ENCODE results near the gene XDH.

The XDH gene

DNA sequence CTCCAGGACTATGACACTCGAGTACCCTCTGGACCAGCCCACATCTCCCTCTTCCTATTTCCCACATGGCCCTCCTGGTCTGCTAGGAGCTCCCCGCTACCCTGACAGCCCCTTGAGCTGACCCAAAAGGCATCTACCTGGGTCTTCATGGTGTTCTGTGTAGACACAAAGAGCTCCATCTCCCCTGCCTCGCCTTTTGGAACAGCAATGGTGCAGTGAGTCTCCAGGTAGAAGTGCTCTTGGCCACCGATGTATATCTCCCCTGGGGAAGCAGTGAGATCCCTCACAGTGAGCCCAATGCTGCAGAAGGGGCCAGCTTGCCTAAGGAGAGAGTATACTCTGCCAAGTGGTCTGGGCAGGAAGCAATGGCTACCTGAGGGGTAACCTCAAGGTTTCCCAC lies 47.8 kb downstream of the XDH start:
- DNase-seq (ENCODE audit: low read depth in 2 of 3, low spot score in 2 of 3): no peak

DNA sequence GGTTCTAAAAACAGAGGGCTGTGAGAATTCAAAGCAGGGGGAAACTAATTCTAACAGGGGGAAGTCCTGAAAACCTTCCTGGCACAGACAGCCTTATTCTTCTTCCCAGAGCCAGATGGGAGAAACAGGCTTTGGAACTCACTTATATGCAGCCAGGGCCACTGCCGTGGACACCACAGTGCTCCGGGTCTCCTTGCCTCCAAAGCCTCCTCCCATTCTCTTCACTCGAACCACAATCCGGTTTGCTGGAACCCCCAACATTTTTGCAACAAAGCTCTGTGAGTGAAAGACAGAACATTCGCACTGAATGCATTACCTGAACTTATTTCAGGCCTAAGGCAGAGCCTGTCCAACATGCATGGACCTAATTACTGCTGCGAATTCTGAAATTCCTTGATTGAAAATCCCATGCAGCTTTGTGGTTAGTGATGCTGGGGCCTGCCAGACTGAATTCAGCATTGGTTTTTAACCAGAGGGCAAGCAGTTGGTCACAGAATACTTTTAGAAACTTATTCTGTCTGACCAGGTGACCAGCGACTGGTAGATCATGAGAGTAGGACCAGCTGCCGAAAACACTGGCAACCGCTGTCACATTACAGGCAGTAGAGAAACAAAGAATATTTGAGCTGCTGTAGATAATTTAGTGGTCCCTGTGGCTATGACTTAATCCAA lies 48.6 kb downstream of the XDH start:
- DNase-seq (ENCODE audit: low read depth in 2 of 3, low spot score in 2 of 3): no peak

DNA sequence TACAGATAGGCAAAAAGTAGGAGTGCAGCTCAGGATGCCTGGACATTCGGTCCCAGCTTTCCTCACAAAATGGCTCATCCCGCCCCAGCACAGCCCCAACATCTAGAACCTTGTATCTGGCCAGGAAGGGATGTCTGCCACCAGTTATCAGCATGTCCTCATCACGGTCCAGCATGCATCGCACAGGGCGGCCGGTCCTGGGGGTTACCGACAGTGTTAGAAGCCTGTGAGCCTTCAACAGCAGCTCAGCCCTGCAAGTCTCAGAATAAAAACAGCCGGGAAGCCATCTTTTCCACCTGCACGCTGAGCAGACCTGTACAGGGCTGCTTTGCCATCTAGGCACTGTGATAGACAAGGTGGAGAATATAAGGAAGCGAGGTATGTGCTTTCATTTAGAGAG lies 49.2 kb downstream of the XDH start:
- no peak for DNase-seq (ENCODE audit: low read depth in 2 of 3, low spot score in 2 of 3)

DNA sequence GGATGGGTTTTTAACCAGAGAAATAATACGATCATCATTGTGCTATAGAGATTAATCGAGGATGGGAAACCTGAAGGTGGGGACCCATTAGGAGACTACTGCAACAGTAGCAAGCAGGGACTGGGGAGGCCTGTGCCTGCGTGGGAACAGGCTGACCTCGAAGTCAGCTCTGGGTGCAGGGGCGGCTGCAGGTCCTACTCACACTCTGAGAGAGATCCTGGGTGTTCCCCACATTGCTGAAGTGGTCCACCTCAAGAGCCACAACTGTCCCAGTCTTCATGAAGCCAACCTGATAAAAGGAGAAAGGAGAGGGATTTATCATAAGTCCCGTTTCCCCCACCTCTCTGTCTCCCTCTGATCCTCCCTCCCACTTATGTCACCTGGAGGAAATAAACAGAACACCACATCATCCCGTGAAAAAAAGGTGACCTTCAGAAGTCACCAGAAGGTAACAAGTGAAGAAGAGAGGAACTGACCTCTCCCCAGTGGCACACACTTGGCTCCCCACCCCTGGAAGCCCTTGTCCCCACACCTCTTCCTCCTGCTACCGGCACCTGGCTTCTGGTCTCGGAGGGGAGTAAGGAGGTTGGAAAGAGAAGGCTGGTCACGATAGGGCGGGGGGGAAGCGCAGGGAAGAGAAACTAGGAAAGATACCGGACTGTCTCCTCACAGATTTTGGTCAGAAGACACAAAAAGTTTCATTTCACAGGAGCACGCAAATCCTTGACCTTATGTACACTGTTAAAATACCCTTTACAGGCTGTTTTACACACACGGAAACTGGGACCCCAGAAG lies 50.4 kb downstream of the XDH start:
- no peak for DNase-seq (ENCODE audit: low read depth in 2 of 3, low spot score in 2 of 3)

DNA sequence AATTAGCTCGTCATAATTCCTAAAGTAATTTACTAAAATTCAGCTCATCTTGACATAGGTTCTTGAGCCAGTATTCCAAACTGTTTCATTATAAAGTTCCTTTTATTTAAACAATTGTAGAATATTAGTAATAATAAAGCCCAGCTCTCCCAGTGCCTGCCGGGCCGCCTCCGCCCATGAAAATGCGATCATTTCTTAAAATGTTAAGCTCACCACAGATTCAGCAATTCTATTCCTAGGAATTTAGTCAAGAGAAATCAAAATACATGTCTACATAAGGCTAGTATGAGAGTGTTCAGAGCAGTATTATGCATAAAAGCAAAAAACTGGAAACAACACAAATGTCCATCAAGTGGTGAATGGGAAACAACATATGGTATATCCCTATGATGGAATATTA lies 52.0 kb downstream of the XDH start:
- DNase-seq (ENCODE audit: low read depth in 2 of 3, low spot score in 2 of 3): no peak

DNA sequence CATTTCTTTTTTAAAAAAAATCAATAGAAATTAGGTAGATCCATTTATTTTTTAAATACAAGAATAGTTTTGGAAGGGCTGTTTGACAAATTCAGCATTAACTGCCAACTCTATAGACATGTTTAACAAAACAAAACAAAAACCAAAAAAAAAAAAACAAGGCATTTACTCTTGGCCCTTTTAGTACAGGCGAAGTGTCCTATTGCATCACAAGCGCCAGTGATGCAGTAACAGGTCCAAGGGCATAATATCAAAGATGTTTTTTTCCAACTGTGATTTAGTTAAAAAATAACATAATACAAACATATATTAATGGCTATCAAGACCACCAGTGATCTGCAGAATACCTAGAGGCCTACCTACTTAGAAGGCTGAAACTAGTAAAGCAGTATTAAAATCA lies 55.3 kb downstream of the XDH start:
- DNase-seq (ENCODE audit: low read depth in 2 of 3, low spot score in 2 of 3): no peak

DNA sequence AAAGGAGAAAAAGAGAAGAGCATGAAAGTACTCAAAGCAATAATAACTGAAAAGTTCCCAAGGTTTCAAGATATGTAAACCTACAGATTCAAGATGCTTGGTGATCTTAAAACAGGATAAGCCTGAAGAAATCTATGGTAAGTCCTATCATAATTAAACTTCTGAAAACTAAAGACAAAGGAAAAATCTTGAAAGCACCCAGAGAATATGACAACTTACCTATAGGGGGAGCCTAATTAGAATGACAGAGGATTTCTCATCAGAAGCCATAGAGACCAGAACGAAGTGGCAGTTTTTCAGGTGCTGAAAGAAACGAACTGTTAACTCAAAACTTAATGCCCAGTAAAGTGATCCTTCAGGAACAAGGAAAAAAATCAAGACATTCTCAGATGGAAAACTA lies 59.7 kb downstream of the XDH start:
- no peak for DNase-seq (ENCODE audit: low read depth in 2 of 3, low spot score in 2 of 3)

DNA sequence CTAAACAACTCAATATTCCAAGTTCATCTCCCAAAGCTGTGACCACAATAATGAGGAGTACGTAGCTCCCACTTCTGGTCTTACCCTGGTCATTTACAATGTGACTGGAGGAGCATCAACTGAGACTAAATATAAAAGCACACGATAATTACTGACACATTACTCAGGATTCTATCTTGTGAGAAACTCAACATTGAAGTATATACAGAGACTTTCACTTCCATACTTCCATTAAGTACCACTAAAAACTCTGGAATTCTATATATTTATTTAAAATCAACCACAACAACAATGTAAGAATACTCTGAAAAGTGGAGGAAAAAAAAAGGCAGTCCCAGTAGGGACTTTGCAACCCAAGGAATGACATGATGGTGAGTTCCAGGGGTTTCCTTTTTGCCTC lies 61.4 kb downstream of the XDH start:
- DNase-seq (ENCODE audit: low read depth in 2 of 3, low spot score in 2 of 3): no peak

DNA sequence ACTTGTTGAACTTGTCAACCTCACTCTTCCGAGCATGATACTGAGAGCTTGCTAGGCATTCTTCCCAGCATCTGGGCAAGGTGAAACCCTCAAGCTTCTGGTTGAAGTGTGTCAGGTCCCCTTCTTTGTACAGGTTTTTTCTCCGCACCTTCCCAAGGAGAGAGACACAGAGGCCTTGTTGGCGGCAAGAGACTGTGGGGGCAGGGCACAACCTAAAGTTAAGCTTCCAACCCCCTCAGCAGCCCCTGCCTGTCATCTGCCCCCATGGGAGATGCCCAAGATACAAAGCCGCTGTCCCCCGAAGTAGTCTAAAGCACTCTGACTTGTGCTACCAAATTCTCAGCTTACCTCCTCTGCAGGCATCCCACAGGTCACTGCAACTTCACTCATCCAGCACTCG lies 64.9 kb downstream of the XDH start:
- DNase-seq (ENCODE audit: low read depth in 2 of 3, low spot score in 2 of 3): no peak

DNA sequence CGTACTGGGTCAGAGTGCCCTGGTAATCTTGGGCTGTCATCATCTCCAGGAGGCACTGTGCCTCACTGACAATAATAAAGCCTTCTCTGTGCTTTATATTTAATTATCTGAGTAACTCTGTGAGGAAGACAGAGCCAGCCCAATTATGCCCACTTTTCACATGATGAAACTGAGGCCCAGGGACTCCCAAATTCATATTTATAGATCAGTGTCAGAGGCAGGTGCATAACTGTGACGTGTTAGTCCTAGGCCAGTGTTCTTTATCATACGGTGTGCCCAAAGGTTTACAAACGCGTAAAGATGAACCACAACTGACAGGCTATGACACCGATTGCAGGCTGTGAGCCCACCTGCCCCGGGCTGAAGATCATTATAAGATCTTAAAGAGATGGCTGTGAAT lies 65.4 kb downstream of the XDH start:
- DNase-seq (ENCODE audit: low read depth in 2 of 3, low spot score in 2 of 3): no peak

DNA sequence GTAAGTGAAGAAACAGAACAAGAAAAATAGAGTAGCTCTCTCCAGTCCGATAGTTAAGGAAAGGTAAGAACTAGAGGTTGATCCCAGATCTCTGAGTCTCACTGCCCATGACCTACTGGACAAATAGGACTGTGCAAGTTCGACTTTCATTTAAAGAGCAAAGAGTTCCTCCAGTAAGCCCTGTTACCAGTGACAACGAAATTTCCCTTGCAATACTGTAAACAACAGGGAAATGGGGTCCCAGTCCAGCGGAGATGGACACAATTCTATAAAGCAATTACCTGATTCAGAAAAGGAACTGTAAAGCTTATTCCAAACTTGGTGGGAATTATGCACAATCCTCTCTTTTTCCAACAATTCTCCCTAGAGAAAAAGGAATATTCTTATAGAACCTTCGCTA lies 65.9 kb downstream of the XDH start:
- no peak for DNase-seq (ENCODE audit: low read depth in 2 of 3, low spot score in 2 of 3)

DNA sequence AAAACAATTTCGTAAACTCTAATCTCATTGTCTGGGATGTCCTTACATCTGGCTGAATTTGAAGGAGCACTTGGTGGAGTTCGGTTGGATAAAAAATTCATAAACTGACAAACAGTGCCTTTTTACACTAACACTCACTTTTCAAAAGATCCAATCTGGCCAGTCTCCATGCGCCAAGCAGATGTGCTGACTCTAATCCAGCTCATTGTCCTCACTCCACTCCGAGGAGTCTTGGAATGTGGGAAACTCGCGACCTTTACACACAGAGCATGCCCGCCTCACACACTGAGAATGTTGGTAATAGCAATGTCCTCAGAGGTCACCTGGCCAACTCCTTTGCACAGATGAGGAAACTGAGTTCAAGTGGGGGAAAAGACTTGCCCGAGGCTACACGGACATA lies 66.8 kb downstream of the XDH start:
- no peak for DNase-seq (ENCODE audit: low read depth in 2 of 3, low spot score in 2 of 3)

DNA sequence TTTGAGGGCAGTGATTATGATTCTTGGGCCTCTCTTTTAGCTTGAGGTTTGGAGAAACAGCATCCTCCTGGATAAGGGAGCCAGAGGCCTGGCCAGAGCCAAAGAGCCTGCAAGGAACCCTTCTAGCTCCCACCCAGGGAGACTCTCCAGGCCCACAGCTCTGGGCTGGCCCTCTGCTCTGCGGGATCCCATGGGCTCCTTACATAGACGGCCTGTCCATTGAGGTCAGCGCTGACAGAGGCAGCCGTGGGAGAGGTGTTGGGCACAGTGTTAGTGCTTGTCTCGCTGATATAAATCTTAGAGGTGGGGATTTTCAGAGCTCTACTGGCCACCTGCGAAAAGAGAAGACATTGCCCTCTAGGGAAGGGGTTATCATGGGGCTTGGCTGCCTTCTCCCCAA lies 67.2 kb downstream of the XDH start:
- DNase-seq (ENCODE audit: low read depth in 2 of 3, low spot score in 2 of 3): no peak

DNA sequence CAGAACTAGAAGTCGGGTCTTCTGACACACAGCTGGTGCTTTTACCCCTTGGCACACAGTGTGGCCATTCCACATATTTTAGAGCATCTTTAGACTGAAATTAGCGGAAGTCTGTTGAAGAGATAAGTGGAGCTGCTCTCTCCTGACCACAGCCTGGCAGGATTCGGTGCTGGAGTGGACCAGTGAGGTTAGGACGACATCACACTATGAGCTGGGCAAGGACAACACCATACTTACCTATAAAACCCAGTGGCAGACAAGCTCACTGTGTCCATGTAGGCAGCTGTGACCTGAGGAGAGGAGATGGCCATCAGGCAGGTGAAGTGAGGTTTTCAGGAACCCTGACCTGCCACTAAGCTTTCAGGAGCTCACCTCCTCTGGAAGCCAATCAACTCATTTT lies 70.1 kb downstream of the XDH start:
- no peak for DNase-seq (ENCODE audit: low read depth in 2 of 3, low spot score in 2 of 3)

DNA sequence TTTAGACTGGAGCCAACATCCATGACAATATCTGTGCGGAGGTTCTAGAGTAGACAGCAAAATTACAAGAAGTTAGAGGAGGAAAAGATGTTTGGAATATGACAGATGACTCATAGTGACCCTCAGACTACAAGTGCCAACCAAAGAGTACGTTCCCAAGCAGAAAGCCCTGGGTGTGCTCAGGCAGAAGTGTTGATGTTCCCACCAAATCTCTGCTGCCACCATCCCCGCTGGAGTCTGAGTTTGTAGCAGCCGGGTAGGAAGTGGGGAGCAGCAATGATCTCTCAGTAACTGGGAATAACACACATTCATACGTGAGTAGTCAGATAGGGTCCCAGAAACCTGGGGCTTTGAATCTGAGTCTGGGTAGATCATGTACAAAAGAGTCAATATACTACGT lies 73.2 kb downstream of the XDH start:
- DNase-seq (ENCODE audit: low read depth in 2 of 3, low spot score in 2 of 3): no peak

DNA sequence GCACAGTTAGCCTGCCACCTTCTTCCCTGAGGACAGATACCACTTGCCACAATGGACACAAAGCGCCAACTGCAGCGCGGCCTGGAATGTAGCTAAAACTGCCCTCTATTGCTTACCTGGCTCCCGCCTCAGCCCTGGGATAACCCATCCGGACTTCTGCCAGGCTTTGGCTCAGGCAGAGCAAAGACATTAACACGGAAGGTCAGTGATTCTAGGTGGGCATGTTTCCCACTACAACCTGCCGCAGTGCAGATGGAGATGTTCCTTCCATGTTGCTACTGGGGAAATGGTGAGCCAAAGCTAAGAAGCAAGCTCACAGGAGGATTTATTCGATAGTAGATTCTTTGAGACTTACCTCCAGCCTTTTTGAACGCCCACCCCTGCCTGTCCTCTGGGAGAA lies 74.8 kb downstream of the XDH start:
- no peak for DNase-seq (ENCODE audit: low read depth in 2 of 3, low spot score in 2 of 3)

DNA sequence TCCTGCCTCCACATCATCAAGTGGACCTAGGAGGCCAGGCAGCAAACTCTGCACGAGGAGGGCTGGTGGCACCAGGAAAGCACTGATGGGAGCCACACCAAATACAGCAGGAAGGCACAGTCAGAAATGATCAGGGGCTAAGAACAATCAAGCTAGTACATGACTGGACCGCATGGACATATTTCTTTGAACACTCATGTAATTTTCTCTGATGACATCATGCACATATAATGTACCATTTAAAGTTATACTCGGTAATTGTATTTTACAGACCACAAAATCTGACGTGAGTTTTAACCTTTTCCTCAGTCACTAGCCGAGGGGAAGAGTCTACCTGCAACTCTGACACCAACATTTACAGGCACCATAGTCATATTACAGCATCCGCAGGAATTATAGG lies 76.7 kb downstream of the XDH start:
- DNase-seq (ENCODE audit: low read depth in 2 of 3, low spot score in 2 of 3): no peak

DNA sequence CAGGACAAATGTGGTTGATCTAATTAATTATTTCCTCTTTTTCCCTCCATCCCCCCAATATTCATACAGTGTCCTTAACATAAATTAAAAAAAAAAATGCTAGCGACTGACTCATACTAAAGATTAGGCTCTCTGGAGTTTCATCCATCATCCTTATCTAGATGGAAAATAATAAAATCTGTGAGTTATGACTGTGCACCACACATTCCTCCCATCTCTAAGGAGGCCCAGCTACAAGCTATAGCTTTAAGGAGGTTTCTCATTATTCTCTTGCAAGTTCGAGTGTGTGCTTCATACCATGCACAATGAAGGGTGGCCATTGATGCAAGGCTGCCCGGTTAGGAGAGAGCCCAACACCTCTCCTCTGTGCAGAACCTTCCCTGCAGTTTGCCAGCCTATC lies 77.3 kb downstream of the XDH start:
- DNase-seq (ENCODE audit: low read depth in 2 of 3, low spot score in 2 of 3): no peak

DNA sequence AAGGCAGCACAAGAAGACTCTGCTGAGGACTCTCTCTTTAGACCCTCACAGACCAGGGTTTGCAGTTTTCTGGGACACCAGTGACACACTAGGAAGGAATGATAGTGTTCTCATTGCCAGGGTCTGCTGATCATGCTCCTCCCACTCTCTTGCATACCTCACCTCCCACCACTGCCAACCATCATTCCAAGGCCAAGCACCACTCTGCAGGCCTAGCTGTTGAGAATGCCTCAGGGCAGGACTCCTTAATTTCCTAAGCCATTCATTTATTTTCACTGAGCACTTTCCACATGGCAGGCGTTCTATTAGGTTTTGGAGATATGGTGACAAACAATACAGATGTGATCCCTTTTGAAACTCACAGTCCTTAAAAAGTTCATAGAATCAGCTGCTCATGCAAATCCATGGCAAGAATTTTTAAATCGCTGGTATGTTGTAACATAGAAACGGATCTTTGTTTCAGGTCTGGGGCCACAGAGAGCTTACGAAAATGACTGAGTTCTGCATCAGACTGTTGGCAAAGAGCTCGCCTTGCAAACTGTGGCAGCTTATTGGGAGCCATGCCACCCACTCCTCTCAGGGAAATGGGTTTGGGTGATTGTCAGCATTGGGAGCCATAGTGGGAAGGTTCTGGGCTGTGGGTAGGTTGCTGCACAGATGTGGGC lies 78.5 kb downstream of the XDH start:
- DNase-seq (ENCODE audit: low read depth in 2 of 3, low spot score in 2 of 3): no peak

DNA sequence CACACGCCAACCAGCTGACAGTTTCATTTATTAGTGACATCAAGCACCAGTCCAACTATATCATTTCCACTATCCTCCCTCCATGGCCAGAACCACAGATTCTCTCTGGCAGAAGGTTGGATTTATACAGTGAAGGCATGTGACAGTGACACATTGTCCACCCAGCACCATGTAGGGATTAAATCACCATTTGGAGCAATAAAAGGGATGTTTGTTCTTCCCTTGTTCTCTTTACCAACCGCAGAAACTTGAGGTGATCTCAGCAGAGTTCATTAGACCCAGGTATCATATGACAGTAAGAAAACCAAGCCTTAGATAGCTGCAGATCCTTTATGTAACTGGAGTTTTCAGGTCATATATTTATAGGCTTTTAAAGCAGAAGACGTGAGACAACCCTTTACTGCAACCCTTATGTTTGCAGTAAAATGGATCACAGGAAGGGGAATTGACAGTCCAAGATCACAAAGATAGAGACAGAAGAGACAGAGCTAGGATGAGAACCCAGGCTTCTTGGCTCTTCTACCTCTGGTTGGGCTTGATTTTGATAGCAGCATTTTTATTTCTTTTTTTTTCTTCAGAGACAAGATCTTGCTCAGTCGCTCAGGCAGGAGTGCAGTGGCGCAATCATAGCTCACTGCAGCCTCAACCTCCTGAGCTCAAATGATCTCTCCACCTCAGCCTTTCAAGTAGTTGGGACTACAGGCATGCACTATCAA lies 80.1 kb downstream of the XDH start:
- no peak for DNase-seq (ENCODE audit: low read depth in 2 of 3, low spot score in 2 of 3)

DNA sequence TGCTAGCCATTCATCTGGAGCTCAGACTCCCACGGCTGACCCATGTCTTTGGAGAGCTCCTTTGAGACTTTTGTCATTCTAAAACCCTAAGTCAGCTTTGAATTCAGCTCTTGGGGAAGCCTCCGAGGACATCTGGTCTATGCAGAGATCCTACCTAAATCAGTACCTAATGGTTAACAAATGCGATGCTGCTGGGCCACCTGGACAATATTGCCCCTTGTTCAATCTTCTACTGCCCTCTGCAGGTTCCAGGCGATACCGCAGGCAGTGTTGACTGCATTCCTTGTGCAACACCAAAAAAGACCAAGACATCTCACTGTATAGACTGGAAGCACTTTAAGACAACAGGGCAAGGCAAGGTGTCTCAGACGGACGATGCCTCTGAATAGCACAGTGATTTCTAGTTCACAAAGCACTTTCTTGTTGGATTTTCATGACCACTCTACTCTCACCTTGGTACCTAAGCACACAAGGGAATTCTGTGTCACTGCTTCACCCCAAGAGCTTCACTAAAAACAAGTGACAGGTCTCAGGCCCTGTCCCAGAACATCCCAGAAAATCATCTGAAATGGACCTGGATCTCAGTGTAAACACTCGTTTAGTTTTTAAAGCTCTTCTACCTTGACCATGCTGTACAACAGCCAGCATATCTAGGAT lies 80.9 kb downstream of the XDH start:
- peak; percentile 29 to 67 (median 45) for DNase-seq (ENCODE audit: low read depth in 2 of 3, low spot score in 2 of 3)
